ENCODE results near the gene CFAP410. TPM values are rescaled to one million over a fixed set of nuclear protein-coding genes. Genes with fewer than 3 reads are reported as not detected.
A peak's percentile ranks its signal among the peaks of the same experiment; 100 is the strongest.

The CFAP410 gene
- total and polyA plus RNA-seq, 11 donors: 10.4 to 31.6 (median 16.4) TPM

DNA sequence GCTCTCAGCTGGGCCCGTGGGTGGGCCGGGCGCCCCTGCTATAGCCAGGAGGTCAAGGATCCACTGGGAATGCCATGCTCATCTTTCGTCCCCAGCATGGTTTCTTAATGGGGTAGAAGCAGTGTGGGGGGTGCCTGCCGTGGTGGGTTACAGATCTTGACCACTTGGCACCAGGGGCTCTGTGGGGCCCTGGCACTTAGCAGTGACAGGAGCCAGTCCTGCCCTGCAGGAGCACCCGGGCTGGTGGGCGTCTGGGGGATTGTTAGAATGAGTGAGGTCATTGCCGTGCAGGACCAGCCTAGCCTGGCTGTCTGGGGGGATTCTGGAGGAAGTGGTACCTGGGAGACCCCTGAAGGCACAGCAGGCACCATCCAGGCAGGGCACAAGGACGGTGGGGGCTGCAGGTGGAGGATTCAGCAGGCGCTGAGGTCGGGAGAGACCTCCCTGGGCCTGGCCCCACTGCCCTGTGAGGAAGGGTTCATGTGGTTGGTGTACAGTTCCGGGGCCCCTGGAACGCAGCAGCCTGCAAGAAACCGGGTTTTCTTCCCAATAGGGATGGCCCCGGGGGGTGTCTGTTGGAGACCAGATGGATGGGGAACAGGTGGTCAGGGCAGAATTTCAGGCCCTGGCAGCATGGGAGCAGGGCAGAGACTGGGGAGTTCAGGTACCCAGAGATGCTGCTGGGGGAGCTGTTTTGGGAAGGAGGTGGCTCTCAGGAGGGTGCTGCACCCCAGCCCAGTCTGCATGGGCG is 48.7 kb downstream of the CFAP410 start:
- no peaks in the 10 kb centered on the region for H3K9me3 ChIP-seq
- no peak overlapping the region for H3K27ac ChIP-seq
- WGBS, 4 donors: 81 to 88% (median 84%) methylated on average over 13 to 16 of the region's 16 CpGs
- ATAC-seq (no peak), DNase-seq (peak in 2 of 5 donors; percentile 5 to 27)
- peaks cover 0 to 20% (median 13%) of the 10 kb centered on the region in 12 donors for H3K4me1 ChIP-seq
- peaks cover 0 to 13% (median 8%) of the 10 kb centered on the region in 9 donors for H3K27me3 ChIP-seq
- H3K36me3 ChIP-seq: no peaks in the 10 kb centered on the region
- H3K4me3 ChIP-seq: no peak overlapping the region
- no peak for TF ChIP-seq POLR2A (IDR thresholded peaks at IDR 0.05)
- TF ChIP-seq, protein P1, sequence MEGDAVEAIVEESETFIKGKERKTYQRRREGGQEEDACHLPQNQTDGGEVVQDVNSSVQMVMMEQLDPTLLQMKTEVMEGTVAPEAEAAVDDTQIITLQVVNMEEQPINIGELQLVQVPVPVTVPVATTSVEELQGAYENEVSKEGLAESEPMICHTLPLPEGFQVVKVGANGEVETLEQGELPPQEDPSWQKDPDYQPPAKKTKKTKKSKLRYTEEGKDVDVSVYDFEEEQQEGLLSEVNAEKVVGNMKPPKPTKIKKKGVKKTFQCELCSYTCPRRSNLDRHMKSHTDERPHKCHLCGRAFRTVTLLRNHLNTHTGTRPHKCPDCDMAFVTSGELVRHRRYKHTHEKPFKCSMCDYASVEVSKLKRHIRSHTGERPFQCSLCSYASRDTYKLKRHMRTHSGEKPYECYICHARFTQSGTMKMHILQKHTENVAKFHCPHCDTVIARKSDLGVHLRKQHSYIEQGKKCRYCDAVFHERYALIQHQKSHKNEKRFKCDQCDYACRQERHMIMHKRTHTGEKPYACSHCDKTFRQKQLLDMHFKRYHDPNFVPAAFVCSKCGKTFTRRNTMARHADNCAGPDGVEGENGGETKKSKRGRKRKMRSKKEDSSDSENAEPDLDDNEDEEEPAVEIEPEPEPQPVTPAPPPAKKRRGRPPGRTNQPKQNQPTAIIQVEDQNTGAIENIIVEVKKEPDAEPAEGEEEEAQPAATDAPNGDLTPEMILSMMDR (IDR thresholded peaks at IDR 0.05): no peak
- intact Hi-C loops (cut with DNase I): no loop called here

DNA sequence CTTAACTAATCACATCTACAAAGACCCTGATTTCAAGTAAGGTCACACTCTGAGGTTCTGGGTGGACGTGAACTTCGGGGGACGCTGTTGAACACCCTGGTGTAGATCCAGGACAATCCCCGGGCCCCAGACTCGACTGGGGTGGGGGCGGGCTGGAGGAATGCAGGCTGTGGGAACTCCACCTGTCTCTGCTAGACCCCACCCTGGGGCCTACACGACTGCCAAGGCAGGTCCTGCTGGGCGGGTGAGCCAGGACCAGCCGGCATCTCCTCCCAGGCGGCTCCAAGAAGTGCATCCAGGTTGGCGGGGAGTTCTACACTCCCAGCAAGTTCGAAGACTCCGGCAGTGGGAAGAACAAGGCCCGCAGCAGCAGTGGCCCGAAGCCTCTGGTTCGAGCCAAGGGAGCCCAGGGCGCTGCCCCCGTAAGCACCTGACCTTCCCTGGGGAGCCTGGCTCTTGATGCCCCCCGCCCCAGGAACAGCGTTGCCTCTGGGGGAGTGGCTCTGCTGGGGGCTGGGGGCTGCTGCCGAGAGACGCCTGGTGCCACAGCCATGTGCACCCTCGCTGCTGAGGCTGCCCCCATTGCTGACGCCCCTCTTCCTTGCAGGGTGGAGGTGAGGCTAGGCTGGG is 49.7 kb downstream of the CFAP410 start:
- intact Hi-C loops (cut with DNase I): no loop called here
- no peak for TF ChIP-seq POLR2A (IDR thresholded peaks at IDR 0.05)
- TF ChIP-seq, protein P1 (IDR thresholded peaks at IDR 0.05): no peak
- ATAC-seq: no peak
- 85 to 96% (median 89%) methylated on average over 12 to 24 of the region's 24 CpGs for WGBS, 4 donors
- Histone ChIP-seq H3K9me3 (no peaks in the 10 kb centered on the region), H3K36me3 (no peaks in the 10 kb centered on the region), H3K4me3 (no peak overlapping the region), H3K27ac (no peak overlapping the region), H3K27me3 (peaks cover 0 to 21% (median 10%) of the 10 kb centered on the region in 9 donors), H3K4me1 (peaks cover 0 to 15% (median 3%) of the 10 kb centered on the region in 12 donors)
- peak in 2 of 5 donors; percentile 11 to 29 for DNase-seq

DNA sequence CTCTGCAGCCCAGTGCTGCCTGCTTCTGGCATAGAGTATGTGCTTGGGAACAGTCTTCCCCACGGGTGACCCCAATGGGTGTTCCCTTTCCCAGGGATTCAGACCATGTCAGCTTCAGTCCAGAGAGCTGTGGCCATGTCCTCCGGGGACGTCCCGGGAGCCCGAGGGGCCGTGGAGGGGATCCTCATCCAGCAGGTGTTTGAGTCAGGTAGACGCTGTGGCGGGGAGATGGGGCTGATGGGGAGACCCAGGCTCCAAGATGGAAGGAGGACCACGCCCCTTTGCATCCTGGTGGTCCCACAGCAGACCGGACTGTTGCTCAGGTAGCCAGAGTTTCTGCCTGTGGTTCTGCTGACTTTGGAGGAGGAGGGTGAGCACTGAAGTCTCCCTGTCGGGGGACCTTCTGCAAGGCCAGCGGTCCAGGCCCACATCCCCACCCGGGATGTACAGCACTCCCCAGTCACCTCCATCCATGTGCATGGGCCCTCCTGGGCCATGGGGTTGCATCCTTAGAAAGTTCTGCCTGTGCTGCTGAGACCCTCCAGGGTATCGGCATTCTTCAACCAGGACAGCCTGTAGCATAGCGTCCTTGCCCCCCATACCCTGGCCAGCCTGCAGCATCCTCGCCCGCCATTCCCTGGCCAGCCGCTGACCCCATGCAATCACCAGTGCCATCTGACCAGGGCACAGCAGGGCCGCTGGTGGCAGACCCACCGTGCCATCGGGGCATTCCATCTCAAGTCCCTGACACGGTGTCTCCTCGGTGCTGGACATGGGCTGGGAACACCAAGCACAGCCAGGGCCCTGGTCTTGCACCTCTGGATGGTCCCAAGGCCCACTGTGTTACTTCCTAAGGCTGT is 50.7 kb downstream of the CFAP410 start:
- TF ChIP-seq, protein P1 (IDR thresholded peaks at IDR 0.05): no peak
- TF ChIP-seq POLR2A (IDR thresholded peaks at IDR 0.05): no peak
- no peaks in the 10 kb centered on the region for H3K36me3 ChIP-seq
- no peak overlapping the region for H3K27ac ChIP-seq
- peaks cover 0 to 10% (median 0%) of the 10 kb centered on the region in 12 donors for H3K4me1 ChIP-seq
- DNase-seq (peak in 3 of 5 donors; percentile 15 to 47 (median 19)), ATAC-seq (no peak)
- peaks cover 0 to 21% (median 10%) of the 10 kb centered on the region in 9 donors for H3K27me3 ChIP-seq
- 86 to 95% (median 91%) methylated on average over 17 to 23 of the region's 23 CpGs for WGBS, 4 donors
- intact Hi-C loops (cut with DNase I): no loop called here
- no peak overlapping the region for H3K4me3 ChIP-seq
- no peaks in the 10 kb centered on the region for H3K9me3 ChIP-seq

All from heart left ventricle (tissue), 16 donors.